ENCODE data around the gene CRIP1.

CRIP1 gene

GRCh38 chr14:105450864-105451720, 35.6 kb upstream of the CRIP1 start:
- DNase-seq (ENCODE audit: low spot score), result no peak

GRCh38 chr14:105452963-105453362, 33.7 kb upstream of the CRIP1 start:
- DNase-seq (ENCODE audit: low spot score), result no peak

GRCh38 chr14:105453847-105454246, 32.8 kb upstream of the CRIP1 start:
- no peak for DNase-seq (ENCODE audit: low spot score)

- no peak for DNase-seq (ENCODE audit: low spot score)
These were observed 31.5 kb upstream of the CRIP1 start for GRCh38 chr14:105455086-105455640.

GRCh38 chr14:105455766-105456660, 30.7 kb upstream of the CRIP1 start:
- DNase-seq (ENCODE audit: low spot score), result no peak

- DNase-seq (ENCODE audit: low spot score), result no peak
These were observed 29.7 kb upstream of the CRIP1 start for GRCh38 chr14:105456736-105457617.

GRCh38 chr14:105458010-105458409, 28.7 kb upstream of the CRIP1 start:
- no peak for DNase-seq (ENCODE audit: low spot score)

- DNase-seq (ENCODE audit: low spot score), result no peak
These were observed 28.1 kb upstream of the CRIP1 start for GRCh38 chr14:105458571-105458970.

- DNase-seq (ENCODE audit: low spot score), result no peak
These were observed 26.6 kb upstream of the CRIP1 start for GRCh38 chr14:105460116-105460515.

GRCh38 chr14:105460616-105461015, 26.1 kb upstream of the CRIP1 start:
- no peak for DNase-seq (ENCODE audit: low spot score)

GRCh38 chr14:105461903-105462302, 24.8 kb upstream of the CRIP1 start:
- DNase-seq (ENCODE audit: low spot score), result no peak

GRCh38 chr14:105464501-105464900, 22.2 kb upstream of the CRIP1 start:
- no peak for DNase-seq (ENCODE audit: low spot score)

- DNase-seq (ENCODE audit: low spot score), result no peak
These were observed 21.3 kb upstream of the CRIP1 start for GRCh38 chr14:105465209-105466031.

- no peak for DNase-seq (ENCODE audit: low spot score)
These were observed 20.0 kb upstream of the CRIP1 start for GRCh38 chr14:105466531-105467248.

- DNase-seq (ENCODE audit: low spot score), result no peak
These were observed 19.3 kb upstream of the CRIP1 start for GRCh38 chr14:105467249-105467941.

- no peak for DNase-seq (ENCODE audit: low spot score)
These were observed 18.7 kb upstream of the CRIP1 start for GRCh38 chr14:105467942-105468471.

GRCh38 chr14:105468621-105469241, 18.0 kb upstream of the CRIP1 start:
- no peak for DNase-seq (ENCODE audit: low spot score)

GRCh38 chr14:105469456-105470349, 17.0 kb upstream of the CRIP1 start:
- no peak for DNase-seq (ENCODE audit: low spot score)

All from GM03348 (cell line).